MCF 10A (cell line): ENCODE data around the gene ELOB. TPM values are rescaled to one million over a fixed set of nuclear protein-coding genes. Genes with fewer than 3 reads are reported as not detected.

ENCODE experiments used
- BruUV-seq: library from RNA; stranded (reverse); fragments of 400-500 nt; replicated peaks from 2 replicates; lab custom pipeline; 2021; lab: Mats Ljungman, UMichigan
- CTCF ChIA-PET: fragments of 300-600 bp; sonication (Branson Sonifier 250); formaldehyde crosslinking; extraction: SDS; loops from one replicate; lab custom pipeline; 2021; ENCODE audit warnings: antibody characterized with exemption, inconsistent platforms; lab: Yijun Ruan, JAX
- POLR2A ChIA-PET: fragments of 300-600, 350-650 bp; sonication (Branson Sonifier 250); formaldehyde crosslinking; extraction: SDS; loops from one replicate; lab custom pipeline; 2020; ENCODE audit warnings: antibody characterized with exemption, inconsistent platforms; lab: Yijun Ruan, JAX
- DNase-seq: peaks from one replicate; pipeline ENCODE4 v3.0.0-alpha.2; 2018; ENCODE audit not compliant: unreplicated experiment
- H3K27ac Mint-ChIP-seq: one replicate; pipeline ENCODE4 v1.8.0; 2022; ENCODE audit warnings: mild to moderate bottlenecking, low read depth, mixed read lengths; ENCODE audit not compliant: unreplicated experiment
- H3K27me3 Mint-ChIP-seq: one replicate; pipeline ENCODE4 v1.8.0; 2022; ENCODE audit warnings: mixed read lengths; ENCODE audit not compliant: insufficient read depth, unreplicated experiment
- H3K36me3 Mint-ChIP-seq: one replicate; pipeline ENCODE4 v1.8.0; 2022; ENCODE audit warnings: mild to moderate bottlenecking, moderate library complexity, mixed read lengths; ENCODE audit not compliant: insufficient read depth, unreplicated experiment
- H3K4me1 Mint-ChIP-seq: one replicate; pipeline ENCODE4 v1.8.0; 2022; ENCODE audit warnings: mixed read lengths; ENCODE audit not compliant: insufficient read depth, unreplicated experiment
- H3K4me3 Mint-ChIP-seq: one replicate; pipeline ENCODE4 v1.8.0; 2022; ENCODE audit warnings: mild to moderate bottlenecking, moderate library complexity, mixed read lengths; ENCODE audit not compliant: unreplicated experiment
- H3K9me3 Mint-ChIP-seq: one replicate; pipeline ENCODE4 v1.8.0; 2022; ENCODE audit warnings: mixed read lengths; ENCODE audit not compliant: unreplicated experiment
- CTCF ChIP-seq: fragments of 200-600 bp; IDR thresholded peaks from one replicate; pipeline ENCODE4 v1.8.0; 2022; ENCODE audit warnings: antibody characterized with exemption, mild to moderate bottlenecking; ENCODE audit not compliant: unreplicated experiment
- intact Hi-C: fragments of 100-400 bp; cut with micrococcal nuclease; formaldehyde crosslinking; loops from 2 replicates; pipeline ENCODE4 v1.14.1; 2022
- total RNA-seq: library from RNA; stranded (reverse); gene quantifications from 2 replicates; pipeline ENCODE4 v1.2.3, GENCODE V29; 2022

The ELOB gene
- total RNA-seq, 1 experiment from 2014 or later: 438 TPM

- TF ChIP-seq CTCF: no peak
- intact Hi-C loops: no loop called here
- Mint-ChIP-seq H3K27me3 (no peaks in the 10 kb centered on the region), H3K36me3 (peaks cover 99% of the 10 kb centered on the region), H3K4me3 (no peak overlapping the region), H3K4me1 (peaks cover 35% of the 10 kb centered on the region), H3K27ac (peak overlapping the region; percentile 78), H3K9me3 (no peaks in the 10 kb centered on the region)
- no TSS peak for BruUV-seq
- POLR2A ChIA-PET: interaction anchor here (1.0 to 5.3 kb wide), 6 partner anchors 8 to 145 kb away, joined by 6 to 190 read pairs (median 48); partner anchors contain the start of genes ELOB, FLYWCH1 and SRRM2
- no peak for DNase-seq
- CTCF ChIA-PET: interaction anchor here (0.5 to 3.9 kb wide), 3 partner anchors 13 to 102 kb away, joined by 3 to 15 read pairs (median 4); no protein-coding TSS in a partner anchor
Measured at GRCh38 chr16:2766430-2767139, 10.5 kb downstream of the ELOB start.

DNA sequence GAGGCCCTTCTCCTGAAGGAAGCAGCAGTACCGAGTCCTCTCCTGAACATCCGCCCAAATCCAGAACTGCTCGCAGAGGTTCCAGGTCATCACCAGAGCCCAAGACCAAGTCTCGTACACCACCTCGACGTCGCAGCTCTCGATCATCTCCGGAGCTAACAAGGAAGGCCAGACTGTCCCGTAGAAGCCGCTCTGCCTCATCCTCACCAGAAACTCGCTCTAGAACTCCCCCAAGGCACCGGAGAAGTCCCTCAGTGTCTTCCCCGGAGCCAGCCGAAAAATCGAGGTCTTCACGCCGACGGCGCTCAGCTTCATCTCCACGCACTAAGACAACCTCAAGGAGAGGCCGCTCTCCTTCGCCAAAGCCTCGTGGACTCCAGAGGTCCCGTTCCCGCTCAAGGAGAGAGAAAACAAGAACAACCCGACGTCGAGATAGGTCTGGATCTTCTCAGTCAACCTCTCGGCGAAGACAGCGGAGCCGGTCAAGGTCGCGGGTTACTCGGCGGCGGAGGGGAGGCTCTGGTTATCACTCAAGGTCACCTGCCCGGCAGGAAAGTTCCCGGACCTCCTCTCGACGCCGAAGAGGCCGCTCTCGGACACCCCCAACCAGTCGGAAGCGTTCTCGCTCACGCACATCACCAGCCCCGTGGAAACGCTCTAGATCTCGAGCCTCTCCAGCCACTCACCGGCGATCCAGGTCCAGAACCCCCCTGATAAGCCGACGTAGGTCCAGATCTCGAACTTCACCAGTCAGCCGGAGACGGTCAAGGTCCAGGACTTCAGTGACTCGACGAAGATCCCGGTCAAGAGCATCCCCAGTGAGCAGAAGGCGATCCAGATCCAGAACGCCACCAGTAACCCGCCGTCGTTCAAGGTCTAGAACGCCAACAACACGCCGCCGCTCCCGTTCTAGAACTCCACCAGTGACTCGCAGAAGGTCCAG, 11.3 kb downstream of the ELOB start:
- Mint-ChIP-seq H3K27me3 (no peaks in the 10 kb centered on the region), H3K4me1 (peaks cover 35% of the 10 kb centered on the region), H3K4me3 (no peak overlapping the region), H3K9me3 (no peaks in the 10 kb centered on the region), H3K27ac (no peak overlapping the region), H3K36me3 (peaks cover 100% of the 10 kb centered on the region)
- ChIA-PET POLR2A (interaction anchor here (1.0 to 5.3 kb wide), 6 partner anchors 8 to 146 kb away, joined by 3 to 190 read pairs (median 14); partner anchors contain the start of genes ELOB, FLYWCH1 and SRRM2), CTCF (interaction anchor here (0.9 kb wide), 1 partner anchor 12 kb away, joined by 4 read pairs; no protein-coding TSS in a partner anchor)
- intact Hi-C loops: no loop called here
- no peak for DNase-seq
- BruUV-seq: no TSS peak
- no peak for TF ChIP-seq CTCF

- Mint-ChIP-seq H3K27me3 (no peaks in the 10 kb centered on the region), H3K4me3 (no peak overlapping the region), H3K9me3 (no peaks in the 10 kb centered on the region), H3K4me1 (peaks cover 31% of the 10 kb centered on the region), H3K27ac (no peak overlapping the region), H3K36me3 (peaks cover 100% of the 10 kb centered on the region)
- no peak for TF ChIP-seq CTCF
- BruUV-seq: no TSS peak
- intact Hi-C loops: no loop called here
- ChIA-PET POLR2A (interaction anchor here (1.3 to 3.5 kb wide), 3 partner anchors 9 to 104 kb away, joined by 3 to 23 read pairs (median 6); partner anchors contain the start of gene SRRM2), CTCF (interaction anchor here (0.5 kb wide), 1 partner anchor 245 kb away, joined by 3 read pairs; no protein-coding TSS in a partner anchor)
- DNase-seq: no peak
Measured at GRCh38 chr16:2764718-2765117, 12.4 kb downstream of the ELOB start.
